Adrenal gland (tissue), 12 donors: ENCODE measurements around the gene DRC3. TPM values are rescaled to one million over a fixed set of nuclear protein-coding genes. Genes with fewer than 3 reads are reported as not detected.

Source experiments
- DNase-seq, 7 donors: peaks; one replicate each; pipeline ENCODE4 v3.0.0-alpha.2; 2019 to 2020
- H3K27ac ChIP-seq, 5 donors: fragments of 200-600 bp; sonication (generic) in 4 of 5; 1 replicate in 3 of 5; 2 replicates in 2 of 5; pipeline versions ENCODE4 v1.5.1 to v1.8.0; 2016 to 2020; ENCODE audit warnings: mild to moderate bottlenecking in 1 of 5
- H3K27me3 ChIP-seq: fragments of 200-600 bp; 2 replicates; pipeline ENCODE4 v1.8.0; 2021
- H3K36me3 ChIP-seq, 2 donors: fragments of 200-600 bp; replicated peaks in 1 of 2; 1 replicate in 1 of 2; 2 replicates in 1 of 2; pipeline versions ENCODE4 v1.5.1 to v1.8.0; 2018 to 2022
- H3K4me1 ChIP-seq, 2 donors: fragments of 200-600 bp; replicated peaks in 1 of 2; 1 replicate in 1 of 2; 2 replicates in 1 of 2; pipeline versions ENCODE4 v1.5.1 to v1.8.0; 2018 to 2021
- H3K4me3 ChIP-seq, 4 donors: fragments of 200-600 bp; sonication (generic) in 3 of 4; one replicate each; pipeline ENCODE4 v1.5.1; 2016 to 2018
- H3K9me3 ChIP-seq, 3 donors: fragments of 200-600 bp; sonication (generic) in 1 of 3; replicated peaks in 1 of 3; 1 replicate in 2 of 3; 2 replicates in 1 of 3; pipeline versions ENCODE4 v1.5.1 to v1.8.0; 2016 to 2021
- POLR2A ChIP-seq, 2 donors: fragments of 450-650 bp; IDR thresholded peaks; one replicate each; pipeline ENCODE4 v1.6.1; 2017; ENCODE audit warnings: antibody characterized with exemption in 2 of 2, mild to moderate bottlenecking in 2 of 2, moderate library complexity in 1 of 2
- WGBS, 4 donors: extraction: QIAGEN DNeasy Blood & Tissue Kit in 2 of 4; methylation state at CpG; one replicate each; pipeline versions ENCODE4 v1.1.5 to v1.1.7; 2013 to 2017; 5-methylcytosine and 5-hydroxymethylcytosine counted together
- intact Hi-C, 2 donors: fragments of 100-400 bp; cut with DNase I; formaldehyde crosslinking; loops; one replicate each; pipeline versions ENCODE4 v1.14.1 to v1.15.0; 2022 to 2023
- polyA plus RNA-seq, 3 donors: library from polyadenylated mRNA; stranded (reverse); fragments of 200-250 nt in 2 of 3; fragments of 350-450 nt in 1 of 3; fragmentation: Illumina TruSeq in 1 of 3; extraction: RNeasy Lipid Tissue Mini Kit (QIAGEN cat#74804) in 1 of 3; gene quantifications; one replicate each; pipeline ENCODE4 v1.2.3, GENCODE V29; 2013 to 2014
- total RNA-seq, 9 donors: library from RNA; depleted of rRNA in 4 of 9; stranded (reverse); fragments of >200 nt in 4 of 9; fragments of 120-200 nt in 1 of 9; fragmentation: NEBNext Ultra II Directional in 1 of 9; extraction: Animal tissue kit (Norgen Biotek cat#: 25700) in 1 of 9; gene quantifications; one replicate each; pipeline versions ENCODE4 v1.1.0 to v1.2.4, GENCODE V29; 2013 to 2023
- TF ChIP-seq, protein P1 (sequence below), 6 experiments: fragments of 450-650 bp in 4 of 6; fragments of 200-600 bp in 2 of 6; sonication (generic) in 1 of 6; IDR thresholded peaks; 1 replicate in 5 of 6; 2 replicates in 1 of 6; pipeline versions ENCODE4 v1.5.1 to v1.8.0; 2016 to 2021; ENCODE audit warnings: antibody characterized with exemption in 6 of 6, mild to moderate bottlenecking in 2 of 6, moderate library complexity in 1 of 6
- donor health status: healthy with polysubstance abuse.
- donor health status: Bipolar disorder and iron deficiency.
- donor health status: DM: yes; HTN: yes; CAD: no.
- donor health status: DM: no; HTN: no; CAD: no.
- donor health status: DM: no; HTN: no; CAD: no.
- donor health status: DM: yes; HTN: yes; CAD: no.

The DRC3 gene
- total and polyA plus RNA-seq, 12 donors: 0.17 to 21.3 (median 3.6) TPM

DNA sequence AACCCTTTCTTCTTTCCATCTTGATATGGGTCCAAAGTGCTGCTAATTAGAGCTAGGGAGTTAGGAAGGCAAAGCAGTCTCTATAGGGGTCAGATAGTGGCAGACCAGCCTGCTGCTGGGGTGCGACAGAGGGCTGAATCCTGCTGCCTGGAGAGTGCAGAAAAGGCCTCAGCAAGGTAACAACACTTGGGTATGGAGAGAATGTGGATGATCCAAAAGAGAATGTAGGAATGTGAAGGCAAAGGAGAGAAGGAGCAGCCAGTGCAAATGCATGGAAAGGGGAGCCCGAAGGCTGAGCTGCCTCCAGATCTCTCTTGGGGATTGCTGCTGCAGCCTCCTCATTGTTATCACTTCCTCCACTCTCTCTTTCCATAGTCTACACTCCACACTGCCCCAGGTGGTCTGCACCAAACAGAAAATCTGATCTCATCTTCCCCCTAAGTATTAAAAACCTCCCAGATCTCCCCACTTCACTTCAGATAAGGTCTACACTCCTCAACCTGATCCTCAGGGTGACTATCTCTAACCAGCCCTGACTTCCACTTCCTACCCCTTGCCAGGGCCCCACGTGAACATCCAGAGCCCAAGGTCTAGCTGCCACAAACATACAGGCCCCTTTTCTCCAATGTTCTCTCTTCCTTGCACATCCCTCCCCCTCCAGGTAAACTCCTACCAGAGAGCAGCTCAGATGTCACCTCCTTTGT lies 29.2 kb upstream of the DRC3 start:
- TF ChIP-seq, protein P1, sequence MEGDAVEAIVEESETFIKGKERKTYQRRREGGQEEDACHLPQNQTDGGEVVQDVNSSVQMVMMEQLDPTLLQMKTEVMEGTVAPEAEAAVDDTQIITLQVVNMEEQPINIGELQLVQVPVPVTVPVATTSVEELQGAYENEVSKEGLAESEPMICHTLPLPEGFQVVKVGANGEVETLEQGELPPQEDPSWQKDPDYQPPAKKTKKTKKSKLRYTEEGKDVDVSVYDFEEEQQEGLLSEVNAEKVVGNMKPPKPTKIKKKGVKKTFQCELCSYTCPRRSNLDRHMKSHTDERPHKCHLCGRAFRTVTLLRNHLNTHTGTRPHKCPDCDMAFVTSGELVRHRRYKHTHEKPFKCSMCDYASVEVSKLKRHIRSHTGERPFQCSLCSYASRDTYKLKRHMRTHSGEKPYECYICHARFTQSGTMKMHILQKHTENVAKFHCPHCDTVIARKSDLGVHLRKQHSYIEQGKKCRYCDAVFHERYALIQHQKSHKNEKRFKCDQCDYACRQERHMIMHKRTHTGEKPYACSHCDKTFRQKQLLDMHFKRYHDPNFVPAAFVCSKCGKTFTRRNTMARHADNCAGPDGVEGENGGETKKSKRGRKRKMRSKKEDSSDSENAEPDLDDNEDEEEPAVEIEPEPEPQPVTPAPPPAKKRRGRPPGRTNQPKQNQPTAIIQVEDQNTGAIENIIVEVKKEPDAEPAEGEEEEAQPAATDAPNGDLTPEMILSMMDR (IDR thresholded peaks at IDR 0.05): no peak
- no peak for TF ChIP-seq POLR2A (IDR thresholded peaks at IDR 0.05)
- H3K27me3 ChIP-seq: no peaks in the 10 kb centered on the region
- WGBS, 4 donors: 41 to 44% (median 43%) methylated on average over 3 of the region's 3 CpGs
- no peaks in the 10 kb centered on the region for H3K9me3 ChIP-seq
- H3K27ac ChIP-seq: peak overlapping the region; percentile 31 to 87 (median 76)
- H3K36me3 ChIP-seq: no peaks in the 10 kb centered on the region
- H3K4me3 ChIP-seq: no peak overlapping the region
- intact Hi-C loops: no loop called here
- DNase-seq: no peak
- peaks cover 40 to 71% of the 10 kb centered on the region in 2 donors for H3K4me1 ChIP-seq

DNA sequence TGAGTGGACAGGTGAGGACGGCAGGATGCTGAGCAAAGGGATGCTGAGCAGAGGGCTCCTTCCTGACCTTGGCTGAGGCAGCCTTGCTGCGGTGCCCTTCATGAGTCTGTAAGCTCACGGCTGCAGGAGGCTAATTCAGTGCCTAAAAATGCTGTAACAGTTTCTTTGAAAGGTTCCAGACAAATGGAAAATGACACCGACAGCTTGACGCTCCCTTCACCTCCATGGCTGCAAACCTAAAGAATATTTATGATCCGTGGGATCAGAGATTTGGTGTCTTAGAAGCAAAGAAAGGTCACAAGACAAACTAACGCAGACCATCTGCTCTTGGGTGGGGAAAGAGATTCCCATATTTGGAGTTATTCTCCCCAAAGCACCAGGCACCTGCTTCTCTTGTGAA lies 28.4 kb upstream of the DRC3 start:
- H3K36me3 ChIP-seq: no peaks in the 10 kb centered on the region
- 52 to 63% (median 54%) methylated on average over 7 of the region's 7 CpGs for WGBS, 4 donors
- intact Hi-C loops: no loop called here
- H3K27me3 ChIP-seq: no peaks in the 10 kb centered on the region
- no peak overlapping the region for H3K4me3 ChIP-seq
- H3K4me1 ChIP-seq: peaks cover 40 to 64% of the 10 kb centered on the region in 2 donors
- DNase-seq: no peak
- no peaks in the 10 kb centered on the region for H3K9me3 ChIP-seq
- no peak for TF ChIP-seq POLR2A (IDR thresholded peaks at IDR 0.05)
- TF ChIP-seq, protein P1 (IDR thresholded peaks at IDR 0.05): no peak
- peak overlapping the region in 3 of 5 donors; percentile 76 to 87 (median 80) for H3K27ac ChIP-seq

DNA sequence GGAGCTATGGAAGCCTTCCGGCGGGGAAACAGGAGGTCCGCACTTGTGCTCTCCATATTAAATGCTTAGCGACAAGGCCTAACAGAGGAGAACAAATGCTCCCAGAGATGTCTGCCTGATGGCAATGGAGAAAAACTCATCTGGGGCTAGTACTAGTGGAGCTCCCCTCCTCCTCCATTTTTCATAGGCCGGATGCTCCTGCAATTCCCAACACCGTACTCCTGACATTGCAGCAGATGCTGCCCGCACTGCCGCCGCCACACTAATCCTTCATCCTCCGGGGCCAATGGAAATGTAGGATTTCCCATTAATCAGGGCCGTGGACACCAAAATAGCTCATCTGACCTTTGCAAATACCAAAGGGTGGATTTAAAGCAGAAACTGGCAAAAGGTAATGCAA lies 27.9 kb upstream of the DRC3 start:
- H3K36me3 ChIP-seq: no peaks in the 10 kb centered on the region
- H3K4me3 ChIP-seq: no peak overlapping the region
- TF ChIP-seq POLR2A (IDR thresholded peaks at IDR 0.05): no peak
- TF ChIP-seq, protein P1 (IDR thresholded peaks at IDR 0.05): no peak
- intact Hi-C loops: no loop called here
- H3K27ac ChIP-seq: peak overlapping the region in 3 of 5 donors; percentile 76 to 87 (median 80)
- no peaks in the 10 kb centered on the region for H3K9me3 ChIP-seq
- peaks cover 40 to 60% of the 10 kb centered on the region in 2 donors for H3K4me1 ChIP-seq
- WGBS, 4 donors: 77 to 80% (median 79%) methylated on average over 11 of the region's 11 CpGs
- DNase-seq: no peak
- H3K27me3 ChIP-seq: no peaks in the 10 kb centered on the region

DNA sequence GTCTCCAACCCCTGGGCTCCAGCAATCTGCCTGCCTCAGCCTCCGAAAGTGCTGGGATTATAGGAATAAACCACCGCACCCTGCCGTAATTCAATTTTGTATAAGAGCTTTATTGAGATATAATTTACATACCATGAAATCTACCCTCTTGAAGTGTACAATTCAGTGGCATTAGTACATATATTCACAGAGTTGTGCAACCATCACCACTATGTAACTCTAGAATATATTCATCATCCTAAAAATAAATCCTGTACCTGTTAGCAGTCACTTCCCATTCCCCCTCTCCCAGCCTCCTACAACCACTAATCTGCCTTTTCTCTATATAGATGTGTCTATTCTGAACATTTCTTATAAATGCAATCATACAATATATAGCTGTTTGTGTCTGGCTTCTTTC lies 26.6 kb upstream of the DRC3 start:
- H3K4me3 ChIP-seq: no peak overlapping the region
- no peaks in the 10 kb centered on the region for H3K27me3 ChIP-seq
- no peak overlapping the region for H3K27ac ChIP-seq
- H3K36me3 ChIP-seq: no peaks in the 10 kb centered on the region
- TF ChIP-seq, protein P1 (IDR thresholded peaks at IDR 0.05): no peak
- no peak for TF ChIP-seq POLR2A (IDR thresholded peaks at IDR 0.05)
- intact Hi-C loops: no loop called here
- H3K4me1 ChIP-seq: peaks cover 29 to 55% of the 10 kb centered on the region in 2 donors
- H3K9me3 ChIP-seq: no peaks in the 10 kb centered on the region
- 67 to 100% (median 81%) methylated on average over 3 of the region's 3 CpGs for WGBS, 4 donors
- DNase-seq: no peak
